Suprapubic skin (tissue), 3 donors: ENCODE measurements around the gene STH.

Source experiments
- CTCF ChIP-seq, 2 donors: fragments of 200-600 bp in 1 of 2; fragments of 450-650 bp in 1 of 2; sonication (generic) in 1 of 2; IDR thresholded peaks; one replicate each; pipeline ENCODE4 v1.5.1; 2016 to 2019; ENCODE audit warnings: antibody characterized with exemption in 2 of 2, mild to moderate bottlenecking in 1 of 2, moderate library complexity in 1 of 2
- EP300 ChIP-seq: sonication (generic); formaldehyde crosslinking; IDR thresholded peaks from one replicate; pipeline ENCODE4 v1.6.1; 2017; ENCODE audit warnings: antibody characterized with exemption
- POLR2A ChIP-seq, 2 donors: fragments of 450-650 bp; IDR thresholded peaks; one replicate each; pipeline ENCODE4 v1.6.1; 2017; ENCODE audit warnings: antibody characterized with exemption in 2 of 2, mild to moderate bottlenecking in 2 of 2, moderate library complexity in 2 of 2

GRCh38 chr17:45950888-45951287, 48.2 kb upstream of the STH start:
- TF ChIP-seq CTCF (IDR thresholded peaks at IDR 0.05) = no peak
- no peak for TF ChIP-seq EP300
- TF ChIP-seq POLR2A (IDR thresholded peaks at IDR 0.05) = no peak
